GM21737 (cell line): ENCODE measurements around the gene ACTR6.
"Not testable (repeated sequence)": the region's sequence is repeated elsewhere in the genome, so short reads cannot be mapped to it uniquely, and the experiment has no call there.

Source experiments
- ATAC-seq: cut with Tn5 transposase; IDR thresholded peaks from one replicate; pipeline ENCODE4 v1.9.1; 2021; ENCODE audit warnings: mild to moderate bottlenecking, moderate library complexity; ENCODE audit not compliant: unreplicated experiment

ACTR6 gene

GRCh38 chr12:100200463-100201181 lies at the start of gene ACTR6:
ACTR6 (plus strand) TSS chr12:100200815; CDS start chr12:100200852, 37 bp downstream.
- ATAC-seq: peak; percentile 96

- ATAC-seq: no peak
These were observed 48.8 kb upstream of the ACTR6 start for GRCh38 chr12:100151769-100152168.

- ATAC-seq: no peak
These were observed 47.5 kb upstream of the ACTR6 start for GRCh38 chr12:100153131-100153530.

- peak; percentile 66 for ATAC-seq
These were observed 46.0 kb upstream of the ACTR6 start for GRCh38 chr12:100154474-100155247.

GRCh38 chr12:100156731-100157426 lies 43.7 kb upstream of the ACTR6 start:
- no peak for ATAC-seq

- ATAC-seq: no peak
These were observed 43.2 kb upstream of the ACTR6 start for GRCh38 chr12:100157427-100157821.

GRCh38 chr12:100158535-100158934 lies 42.1 kb upstream of the ACTR6 start:
- no peak for ATAC-seq

GRCh38 chr12:100159391-100160104 lies 41.1 kb upstream of the ACTR6 start:
- no peak for ATAC-seq

- peak; percentile 100 for ATAC-seq
These were observed 37.0 kb upstream of the ACTR6 start for GRCh38 chr12:100163416-100164152.

- no peak for ATAC-seq
These were observed 36.4 kb upstream of the ACTR6 start for GRCh38 chr12:100164153-100164704.

GRCh38 chr12:100165356-100165755 lies 35.3 kb upstream of the ACTR6 start:
- no peak for ATAC-seq

GRCh38 chr12:100166232-100166631 lies 34.4 kb upstream of the ACTR6 start:
- no peak for ATAC-seq

- ATAC-seq: no peak
These were observed 32.1 kb upstream of the ACTR6 start for GRCh38 chr12:100168562-100168961.

- no peak for ATAC-seq
These were observed 31.3 kb upstream of the ACTR6 start for GRCh38 chr12:100169345-100169744.

- ATAC-seq: no peak
These were observed 30.2 kb upstream of the ACTR6 start for GRCh38 chr12:100170313-100170858.

GRCh38 chr12:100171248-100171647 lies 29.4 kb upstream of the ACTR6 start:
- ATAC-seq: no peak

GRCh38 chr12:100173111-100173510 lies 27.5 kb upstream of the ACTR6 start:
- ATAC-seq: no peak

GRCh38 chr12:100174495-100174894 lies 26.1 kb upstream of the ACTR6 start:
- ATAC-seq: no peak

GRCh38 chr12:100176493-100176892 lies 24.1 kb upstream of the ACTR6 start:
- not testable (repeated sequence) for ATAC-seq

GRCh38 chr12:100179252-100179651 lies 21.4 kb upstream of the ACTR6 start:
- no peak for ATAC-seq
